HCT116 (cell line): ENCODE measurements around the gene BRINP1. TPM values are rescaled to one million over a fixed set of nuclear protein-coding genes. Genes with fewer than 3 reads are reported as not detected.

Experiments
- CTCF ChIP-seq, 3 experiments: fragments of 200-600 bp in 1 of 3; sonication (generic) in 1 of 3; IDR thresholded peaks in 2 of 3; conservative IDR thresholded peaks in 1 of 3; 2 replicates each; pipeline ENCODE4 v1.5.1; 2012 to 2017; ENCODE audit warnings: low read depth in 2 of 3, low read length in 2 of 3, antibody characterized with exemption in 1 of 3, borderline replicate concordance in 1 of 3, control low read depth in 1 of 3, mild to moderate bottlenecking in 1 of 3, mixed read lengths in 1 of 3, mixed run types in 1 of 3, moderate library complexity in 1 of 3; ENCODE audit not compliant: insufficient read depth in 1 of 3
- EZH2phosphoT487 ChIP-seq: fragments of 200-600 bp; IDR thresholded peaks from 2 replicates; pipeline ENCODE4 v1.6.1; 2018; ENCODE audit warnings: antibody characterized with exemption, borderline replicate concordance
- JUND ChIP-seq: IDR thresholded peaks from 2 replicates; pipeline ENCODE4 v1.6.1; 2012
- SP1 ChIP-seq: IDR thresholded peaks from 2 replicates; pipeline ENCODE4 v1.6.1; 2012; ENCODE audit warnings: low read depth
- SRF ChIP-seq: IDR thresholded peaks from 2 replicates; pipeline ENCODE4 v1.6.1; 2012; ENCODE audit warnings: low read depth
- total RNA-seq: library from RNA; stranded (reverse); gene quantifications from one replicate; pipeline ENCODE4 v1.2.1, GENCODE V29; 2021; ENCODE audit not compliant: unreplicated experiment

BRINP1 gene
- total RNA-seq, 1 experiment from 2014 or later: not detected

GRCh38 chr9:119117409-119117808, 251.8 kb downstream of the BRINP1 start (continued):
- TF ChIP-seq CTCF (IDR thresholded peaks at IDR 0.05 in 2 of 3, conservative IDR thresholded peaks at IDR 0.05 in 1 of 3; ENCODE audit: borderline replicate concordance in 1 of 3, insufficient read depth in 1 of 3, low read depth in 2 of 3, low read length in 2 of 3): no peak
- TF ChIP-seq SRF: no peak
- no peak for TF ChIP-seq EZH2phosphoT487
- TF ChIP-seq SP1: no peak
- no peak for TF ChIP-seq JUND
- TF ChIP-seq, all 23 proteins: peak for 0
